ENCODE data around the gene TSHZ2.
"Not testable (repeated sequence)": the region's sequence is repeated elsewhere in the genome, so short reads cannot be mapped to it uniquely, and the experiment has no call there.

Gene TSHZ2

GRCh38 chr20:52996130-52996529 lies 24.0 kb downstream of the TSHZ2 start:
- DNase-seq (ENCODE audit: low read depth in 2 of 2), result no peak

- DNase-seq (ENCODE audit: low read depth in 2 of 2), result no peak
These were observed 24.5 kb downstream of the TSHZ2 start for GRCh38 chr20:52996658-52997057.

GRCh38 chr20:52998268-52998667 lies 26.1 kb downstream of the TSHZ2 start:
- DNase-seq (ENCODE audit: low read depth in 2 of 2), result no peak

GRCh38 chr20:52999040-52999439 lies 26.9 kb downstream of the TSHZ2 start:
- DNase-seq (ENCODE audit: low read depth in 2 of 2), result no peak

- DNase-seq (ENCODE audit: low read depth in 2 of 2), result no peak
These were observed 29.5 kb downstream of the TSHZ2 start for GRCh38 chr20:53001498-53002301.

- no peak for DNase-seq (ENCODE audit: low read depth in 2 of 2)
These were observed 30.6 kb downstream of the TSHZ2 start for GRCh38 chr20:53002786-53003185.

- no peak for DNase-seq (ENCODE audit: low read depth in 2 of 2)
These were observed 31.4 kb downstream of the TSHZ2 start for GRCh38 chr20:53003420-53004154.

GRCh38 chr20:53004267-53004813 lies 32.2 kb downstream of the TSHZ2 start:
- no peak for DNase-seq (ENCODE audit: low read depth in 2 of 2)

GRCh38 chr20:53009979-53010735 lies 38.0 kb downstream of the TSHZ2 start:
- DNase-seq (ENCODE audit: low read depth in 2 of 2), result no peak

- DNase-seq (ENCODE audit: low read depth in 2 of 2), result no peak
These were observed 39.5 kb downstream of the TSHZ2 start for GRCh38 chr20:53011640-53012039.

- no peak for DNase-seq (ENCODE audit: low read depth in 2 of 2)
These were observed 41.0 kb downstream of the TSHZ2 start for GRCh38 chr20:53013183-53013582.

- no peak for DNase-seq (ENCODE audit: low read depth in 2 of 2)
These were observed 41.7 kb downstream of the TSHZ2 start for GRCh38 chr20:53013847-53014246.

- DNase-seq (ENCODE audit: low read depth in 2 of 2), result no peak
These were observed 43.9 kb downstream of the TSHZ2 start for GRCh38 chr20:53016071-53016470.

GRCh38 chr20:53016534-53017042 lies 44.4 kb downstream of the TSHZ2 start:
- DNase-seq (ENCODE audit: low read depth in 2 of 2), result no peak

- no peak for DNase-seq (ENCODE audit: low read depth in 2 of 2)
These were observed 45.0 kb downstream of the TSHZ2 start for GRCh38 chr20:53017206-53017605.

- DNase-seq (ENCODE audit: low read depth in 2 of 2), result no peak
These were observed 47.3 kb downstream of the TSHZ2 start for GRCh38 chr20:53019464-53019863.

GRCh38 chr20:53020376-53020775 lies 48.2 kb downstream of the TSHZ2 start:
- no peak for DNase-seq (ENCODE audit: low read depth in 2 of 2)

- no peak for DNase-seq (ENCODE audit: low read depth in 2 of 2)
These were observed 48.7 kb downstream of the TSHZ2 start for GRCh38 chr20:53020834-53021233.

GRCh38 chr20:53021934-53022333 lies 49.8 kb downstream of the TSHZ2 start:
- no peak for DNase-seq (ENCODE audit: low read depth in 2 of 2)

- no peak for DNase-seq (ENCODE audit: low read depth in 2 of 2)
These were observed 51.8 kb downstream of the TSHZ2 start for GRCh38 chr20:53023732-53024520.

- DNase-seq (ENCODE audit: low read depth in 2 of 2), result not testable (repeated sequence)
These were observed 52.5 kb downstream of the TSHZ2 start for GRCh38 chr20:53024653-53025052.

Measured in stimulated activated CD8-positive, alpha-beta memory T cell treated with anti-CD3 and anti-CD28 coated beads, Interleukin-15, amount 100 ng/mL, for 4 hours (primary cell).